CD4-positive, alpha-beta T cell treated with Interleukin-15 for 4 hours (primary cell): ENCODE results near the gene TPM3.
"Not testable (repeated sequence)": the region's sequence is repeated elsewhere in the genome, so short reads cannot be mapped to it uniquely, and the experiment has no call there.

Source experiments
- DNase-seq: peaks from one replicate; pipeline ENCODE4 v3.0.0-alpha.2; 2020; ENCODE audit warnings: low spot score

TPM3 gene

GRCh38 chr1:154205778-154206177 is 13.9 kb upstream of the TPM3 start:
- DNase-seq: not testable (repeated sequence)

GRCh38 chr1:154199563-154199879 is 7.6 kb upstream of the TPM3 start:
- no peak for DNase-seq

- peak; percentile 60 for DNase-seq
Observed at GRCh38 chr1:154198756-154199562, 7.1 kb upstream of the TPM3 start.

- DNase-seq: no peak
Observed at GRCh38 chr1:154193821-154194220, 1.9 kb upstream of the TPM3 start.

- DNase-seq: no peak
Observed at GRCh38 chr1:154192476-154192875, 576 bp upstream of the TPM3 start.

- no peak for DNase-seq
Observed at GRCh38 chr1:154190550-154190949, 1.4 kb downstream of the TPM3 start.

GRCh38 chr1:154186852-154187501 is 4.9 kb downstream of the TPM3 start:
- DNase-seq: no peak

- DNase-seq: peak; percentile 68
Observed at GRCh38 chr1:154186177-154186576, 5.7 kb downstream of the TPM3 start.

- DNase-seq: peak; percentile 91
Observed at GRCh38 chr1:154183046-154183915, 8.6 kb downstream of the TPM3 start.

GRCh38 chr1:154182344-154183045 is 9.4 kb downstream of the TPM3 start:
- peak; percentile 69 for DNase-seq

GRCh38 chr1:154181944-154182343 is 10.0 kb downstream of the TPM3 start:
- DNase-seq: no peak

- DNase-seq: no peak
Observed at GRCh38 chr1:154179946-154180687, 11.8 kb downstream of the TPM3 start.

GRCh38 chr1:154178911-154179811 is 12.7 kb downstream of the TPM3 start:
- no peak for DNase-seq

- no peak for DNase-seq
Observed at GRCh38 chr1:154178013-154178412, 13.9 kb downstream of the TPM3 start.

GRCh38 chr1:154176337-154176736 is 15.6 kb downstream of the TPM3 start:
- no peak for DNase-seq

- DNase-seq: no peak
Observed at GRCh38 chr1:154174654-154175053, 17.2 kb downstream of the TPM3 start.

GRCh38 chr1:154171880-154172279 is 20.0 kb downstream of the TPM3 start:
- DNase-seq: no peak

GRCh38 chr1:154171223-154171583 is 20.7 kb downstream of the TPM3 start:
- DNase-seq: no peak

- peak; percentile 46 for DNase-seq
Observed at GRCh38 chr1:154170547-154171222, 21.2 kb downstream of the TPM3 start.

GRCh38 chr1:154167461-154167860 is 24.4 kb downstream of the TPM3 start:
- DNase-seq: no peak
